Uterus (tissue), 2 donors: Measurements from ENCODE around the gene FAM167B.

ENCODE experiments used
- CTCF ChIP-seq, 4 experiments: fragments of 200-600 bp in 2 of 4; fragments of 450-650 bp in 2 of 4; sonication (generic) in 2 of 4; IDR thresholded peaks; one replicate each; pipeline ENCODE4 v1.5.1; 2016 to 2019; ENCODE audit warnings: antibody characterized with exemption in 4 of 4, mild to moderate bottlenecking in 2 of 4, moderate library complexity in 1 of 4
- POLR2A ChIP-seq, 2 donors: fragments of 450-650 bp; IDR thresholded peaks; one replicate each; pipeline ENCODE4 v1.6.1; 2016; ENCODE audit warnings: antibody characterized with exemption in 2 of 2, mild to moderate bottlenecking in 1 of 2, moderate library complexity in 1 of 2

GRCh38 chr1:32276032-32276782 lies 29.2 kb downstream of the FAM167B start:
- TF ChIP-seq CTCF (IDR thresholded peaks at IDR 0.05): no peak
- no peak for TF ChIP-seq POLR2A (IDR thresholded peaks at IDR 0.05)
